GM19099 (cell line): ENCODE measurements around the gene HOXD12.

Experiments
- POLR2A ChIP-seq: IDR thresholded peaks from 3 replicates; pipeline ENCODE4 v1.6.1; 2011; ENCODE audit warnings: low read depth; ENCODE audit not compliant: insufficient read length; ENCODE audit errors: extremely low read depth

Gene HOXD12, protein sequence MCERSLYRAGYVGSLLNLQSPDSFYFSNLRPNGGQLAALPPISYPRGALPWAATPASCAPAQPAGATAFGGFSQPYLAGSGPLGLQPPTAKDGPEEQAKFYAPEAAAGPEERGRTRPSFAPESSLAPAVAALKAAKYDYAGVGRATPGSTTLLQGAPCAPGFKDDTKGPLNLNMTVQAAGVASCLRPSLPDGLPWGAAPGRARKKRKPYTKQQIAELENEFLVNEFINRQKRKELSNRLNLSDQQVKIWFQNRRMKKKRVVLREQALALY

DNA sequence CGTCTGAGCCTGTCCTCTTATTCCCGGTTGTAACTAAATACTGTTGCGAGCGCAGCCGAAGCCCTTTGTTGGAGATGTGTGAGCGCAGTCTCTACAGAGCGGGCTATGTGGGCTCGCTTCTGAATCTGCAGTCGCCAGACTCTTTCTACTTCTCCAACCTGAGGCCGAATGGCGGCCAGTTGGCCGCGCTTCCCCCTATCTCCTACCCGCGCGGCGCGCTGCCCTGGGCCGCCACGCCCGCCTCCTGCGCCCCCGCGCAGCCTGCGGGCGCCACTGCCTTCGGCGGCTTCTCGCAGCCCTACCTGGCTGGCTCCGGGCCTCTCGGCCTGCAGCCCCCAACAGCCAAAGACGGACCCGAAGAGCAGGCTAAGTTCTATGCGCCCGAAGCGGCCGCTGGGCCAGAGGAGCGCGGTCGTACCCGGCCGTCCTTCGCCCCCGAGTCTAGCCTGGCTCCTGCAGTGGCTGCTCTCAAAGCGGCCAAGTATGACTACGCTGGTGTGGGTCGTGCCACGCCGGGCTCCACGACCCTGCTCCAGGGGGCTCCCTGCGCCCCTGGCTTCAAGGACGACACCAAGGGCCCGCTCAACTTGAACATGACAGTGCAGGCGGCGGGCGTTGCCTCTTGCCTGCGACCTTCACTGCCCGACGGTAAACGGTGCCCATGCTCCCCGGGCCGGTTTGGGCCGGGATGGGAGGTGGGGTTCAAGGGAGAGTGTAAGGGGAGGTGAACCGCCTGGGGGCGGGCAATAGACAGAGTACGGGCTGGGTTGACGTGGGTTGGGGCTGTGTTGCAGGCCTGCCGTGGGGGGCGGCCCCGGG lies at the start of gene HOXD12:
Gene HOXD12, plus strand, starts transcription at position 68 of the 819 bp plus-strand sequence. Its CDS starts 7 bp downstream, at position 75.
- TF ChIP-seq POLR2A: no peak

DNA sequence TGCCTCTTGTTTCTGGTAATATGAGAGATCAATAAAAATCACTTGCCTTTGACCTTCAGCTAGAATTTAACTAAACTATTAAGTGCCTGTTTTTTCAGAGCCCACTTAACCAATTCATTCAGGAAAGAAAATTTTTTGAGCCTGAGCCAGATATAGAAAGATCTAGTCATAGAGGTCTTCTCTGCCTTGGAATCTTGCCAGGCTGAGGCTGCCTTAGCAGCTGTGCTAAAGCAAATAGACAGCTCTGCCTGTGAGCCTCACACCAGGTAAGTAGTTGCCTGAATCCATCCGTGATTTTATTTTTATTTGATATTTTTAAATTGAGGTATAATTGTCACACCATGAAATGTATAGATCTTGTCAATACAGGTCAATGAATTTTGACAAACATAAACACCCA lies 43.2 kb upstream of the HOXD12 start:
- no peak for TF ChIP-seq POLR2A

DNA sequence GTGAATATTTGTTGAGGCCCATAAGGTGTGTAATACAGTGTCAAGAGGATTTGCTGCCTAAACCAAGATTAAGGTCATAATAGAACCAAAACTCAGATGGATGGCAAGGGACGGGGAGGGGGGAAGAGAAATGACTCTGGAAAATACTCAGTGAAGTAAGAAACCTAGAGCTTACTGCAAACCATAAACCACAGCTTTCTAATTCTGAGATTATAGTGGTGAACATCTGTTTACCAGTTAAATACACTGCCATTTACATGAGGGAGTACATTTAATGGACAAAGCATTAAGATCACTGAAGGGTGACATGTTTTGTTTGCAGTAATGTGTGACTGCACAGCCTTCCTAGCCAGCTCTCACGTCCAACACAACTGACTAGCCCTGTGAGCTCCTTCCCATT lies 35.6 kb upstream of the HOXD12 start:
- no peak for TF ChIP-seq POLR2A

DNA sequence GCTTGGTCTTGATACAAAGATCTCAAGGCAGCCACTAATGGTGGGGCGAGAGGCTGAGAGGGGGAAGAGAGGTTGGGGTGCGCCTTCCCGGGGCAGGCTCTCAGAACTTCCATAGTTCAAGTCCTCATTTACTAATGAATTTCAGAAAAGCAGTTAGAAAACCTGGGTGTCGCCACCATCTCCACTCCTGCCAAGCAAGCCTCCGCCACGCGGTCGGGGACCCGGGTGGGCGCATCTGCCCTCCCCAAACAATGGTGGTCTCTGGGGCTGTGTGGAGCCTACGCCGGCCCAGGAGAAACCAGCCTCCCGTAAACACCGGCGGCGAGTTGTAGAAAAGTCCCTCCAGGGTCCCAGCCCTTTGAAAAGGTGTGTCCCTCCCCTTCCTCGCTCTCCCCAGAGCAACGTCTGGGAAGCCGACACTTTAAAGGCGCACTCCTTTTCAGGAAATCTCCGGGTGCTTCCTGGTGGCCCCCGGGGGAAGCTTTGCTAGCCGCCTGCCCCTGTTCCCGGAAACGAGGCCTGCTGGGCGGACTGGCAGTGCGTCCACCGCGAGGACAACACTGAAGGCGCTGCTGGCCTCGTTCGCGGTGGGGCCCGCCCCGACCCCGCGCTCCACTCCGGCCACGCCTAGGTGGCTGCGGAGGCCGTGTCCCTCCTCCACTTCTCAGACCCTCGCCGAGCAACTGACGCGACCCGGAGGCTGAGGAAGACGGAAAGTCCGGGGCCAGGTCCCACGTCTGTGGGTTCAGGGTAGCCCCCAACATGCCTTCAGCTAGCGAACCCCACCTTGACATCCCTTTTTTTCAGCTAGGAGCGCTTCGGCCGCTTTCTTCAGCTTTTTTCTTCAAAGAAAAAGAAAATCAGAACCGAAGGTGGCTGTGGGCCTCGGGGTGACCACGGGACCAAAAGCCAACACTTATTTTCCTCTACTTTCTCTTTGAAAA lies 32.7 kb upstream of the HOXD12 start:
- no peak for TF ChIP-seq POLR2A

DNA sequence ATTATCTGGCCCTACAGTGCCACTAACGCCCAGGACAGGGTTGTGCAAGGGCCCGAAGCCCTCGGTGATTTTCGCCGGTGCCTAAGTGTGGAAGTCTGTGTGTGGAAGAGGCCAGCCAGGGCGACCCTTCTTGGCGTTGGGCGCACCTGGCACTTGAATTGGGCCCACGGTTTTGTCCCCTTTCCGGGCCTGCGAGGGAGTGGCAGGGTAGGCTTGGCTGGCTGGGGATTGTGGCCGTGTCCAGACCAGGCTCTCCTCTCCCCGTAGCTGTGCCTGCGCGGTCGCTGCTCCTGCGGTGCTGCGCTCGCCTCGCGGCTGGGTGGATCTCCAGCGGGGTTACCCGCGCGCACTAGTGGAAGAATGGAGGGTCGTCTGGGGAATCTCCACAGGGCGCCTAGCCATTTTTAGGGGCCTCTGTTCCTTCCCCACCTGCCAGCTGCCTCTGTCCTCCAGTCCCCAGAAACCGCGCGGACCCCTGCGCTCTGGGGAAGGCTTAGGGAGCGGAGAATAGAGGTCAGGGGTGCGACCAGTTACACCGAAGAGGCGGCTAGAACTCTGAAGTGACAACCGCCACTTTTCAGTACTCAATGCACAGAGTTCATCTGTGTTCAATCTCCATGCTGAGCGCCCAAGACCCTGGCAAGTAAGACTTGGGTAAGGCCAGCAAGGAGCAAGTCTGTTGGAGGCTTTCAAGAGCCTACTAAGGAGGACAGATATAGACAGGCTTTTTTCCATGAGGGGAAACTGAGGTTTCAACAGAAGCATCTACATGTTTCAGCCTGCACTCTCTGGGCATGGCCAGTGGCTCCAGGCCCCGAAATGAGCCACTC lies 31.8 kb upstream of the HOXD12 start:
- no peak for TF ChIP-seq POLR2A

DNA sequence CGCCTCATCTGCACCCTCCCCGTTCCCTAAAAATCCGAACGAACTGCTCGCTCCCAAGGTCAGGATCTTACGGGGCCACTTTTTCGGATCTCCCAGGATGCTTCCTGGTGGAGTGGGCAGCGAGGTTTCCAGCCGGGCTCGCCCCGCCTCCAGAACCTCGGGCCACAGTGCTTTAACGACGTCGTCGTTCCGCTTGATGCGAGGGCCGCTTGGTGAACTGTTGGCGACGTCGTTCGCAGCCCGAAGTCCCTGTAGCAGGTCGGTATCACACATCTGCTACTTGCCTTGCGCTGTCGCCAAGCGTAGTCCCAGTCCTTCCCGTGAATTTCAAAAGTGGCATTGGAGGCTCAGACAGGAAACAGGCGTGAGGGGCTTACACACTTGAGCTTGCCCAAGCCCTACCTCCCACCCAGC lies 31.2 kb upstream of the HOXD12 start:
- no peak for TF ChIP-seq POLR2A

DNA sequence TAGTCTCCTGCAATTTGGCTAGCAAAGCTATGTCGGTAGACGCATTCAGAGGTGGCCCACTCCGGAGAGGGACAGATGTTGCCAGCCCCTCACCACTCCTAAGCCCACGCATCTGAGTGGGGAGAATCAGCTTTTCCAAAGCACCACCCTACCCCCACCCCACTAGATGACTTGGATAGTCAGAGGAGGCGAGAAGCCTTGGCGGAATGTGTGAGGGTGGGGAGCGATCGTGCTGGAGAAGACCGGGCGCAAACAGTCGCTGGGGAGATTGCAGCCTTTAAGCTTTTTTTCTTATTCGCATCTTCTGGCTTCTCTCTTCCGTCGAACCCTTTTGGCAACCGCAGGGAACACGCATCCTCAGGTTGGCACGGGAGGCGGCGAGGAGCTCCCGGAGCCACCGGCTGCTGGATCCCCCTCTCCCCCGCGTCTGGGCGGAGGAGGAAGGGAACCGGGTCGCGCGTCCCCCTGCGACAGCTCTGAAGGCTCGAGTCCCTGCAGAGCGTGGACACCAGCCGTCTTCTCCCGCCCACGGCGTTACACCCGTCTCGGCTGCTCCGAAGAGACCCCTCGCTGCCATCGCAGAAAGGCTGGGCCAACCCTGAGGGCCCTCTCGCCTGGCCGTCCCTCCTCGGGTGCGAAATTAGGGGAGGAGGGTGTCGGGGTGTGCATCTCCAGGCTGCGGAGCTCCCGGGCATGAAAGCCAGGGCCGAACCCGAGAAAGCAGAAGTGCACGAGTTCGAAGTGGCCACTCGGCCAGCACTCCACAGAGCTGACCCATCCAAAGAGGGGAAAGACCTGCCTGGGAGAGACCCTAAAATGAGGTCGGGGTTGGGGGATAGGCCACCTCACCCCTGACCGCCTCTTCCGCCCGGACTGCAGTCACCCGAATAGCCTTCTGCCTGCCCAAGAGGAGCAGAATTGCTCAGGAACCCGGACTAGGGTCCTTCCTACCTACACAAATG lies 28.0 kb upstream of the HOXD12 start:
- TF ChIP-seq POLR2A: no peak

DNA sequence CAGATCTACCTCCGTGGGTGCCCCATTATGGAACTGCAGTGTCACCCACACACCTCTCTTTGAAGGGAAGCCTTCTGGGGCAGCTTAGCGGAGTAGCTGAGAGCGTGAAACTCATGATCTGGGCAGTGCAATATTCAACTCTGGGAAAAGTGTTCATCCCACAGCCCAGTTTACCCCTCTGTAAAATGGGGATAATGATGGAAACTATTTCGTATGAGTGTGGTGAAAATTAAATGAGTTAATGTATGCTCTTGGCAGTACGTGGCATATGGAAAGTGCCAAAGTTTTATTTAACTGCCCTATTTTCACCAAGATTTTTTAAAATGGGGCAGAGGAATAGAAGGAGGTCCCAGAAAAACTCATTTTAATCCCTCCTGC lies 27.3 kb upstream of the HOXD12 start:
- TF ChIP-seq POLR2A: no peak

DNA sequence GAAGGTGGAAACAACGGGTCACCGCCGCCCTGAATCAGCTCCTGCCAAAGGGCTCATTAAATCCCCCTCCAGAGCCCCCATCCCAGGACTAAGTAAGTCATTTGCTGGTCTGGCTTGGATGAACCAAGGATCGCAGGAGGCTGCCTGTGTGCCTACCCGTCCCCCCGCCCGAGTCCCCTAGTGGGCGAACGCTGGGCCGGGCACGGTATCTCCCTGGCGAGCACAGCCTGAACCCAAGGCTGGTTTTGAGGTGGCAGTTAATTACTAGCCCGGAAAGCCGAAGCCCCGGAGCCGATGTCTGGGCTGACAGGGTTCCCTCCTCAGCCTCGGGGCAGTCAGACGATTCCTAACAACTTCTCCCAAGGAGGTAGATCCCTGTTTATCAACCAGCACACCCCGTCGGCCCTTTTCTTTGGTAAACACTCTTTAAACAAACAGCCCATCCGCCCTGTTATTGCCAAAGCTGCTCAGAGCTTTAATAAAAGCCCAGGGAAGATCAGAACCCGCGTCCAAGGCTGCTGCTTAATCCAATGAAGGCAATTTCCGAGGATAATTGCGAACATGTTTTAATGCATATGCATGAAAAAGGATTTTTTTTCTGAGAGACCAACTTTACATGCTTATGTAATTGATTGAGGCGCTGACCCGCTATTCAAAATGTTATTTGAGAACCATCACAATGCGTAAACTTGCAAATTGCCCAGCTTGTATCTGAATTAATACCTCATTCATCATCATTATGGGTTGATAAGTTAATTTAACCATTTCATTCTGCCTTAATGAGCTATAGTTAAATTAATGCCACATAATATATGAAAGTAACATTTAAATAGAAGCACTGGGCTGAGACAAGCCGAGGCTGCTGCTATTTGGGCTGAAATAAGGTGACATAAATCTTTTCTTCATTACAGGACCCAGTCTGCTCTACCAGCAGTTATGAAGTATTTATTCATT lies 26.4 kb upstream of the HOXD12 start:
- TF ChIP-seq POLR2A: no peak

DNA sequence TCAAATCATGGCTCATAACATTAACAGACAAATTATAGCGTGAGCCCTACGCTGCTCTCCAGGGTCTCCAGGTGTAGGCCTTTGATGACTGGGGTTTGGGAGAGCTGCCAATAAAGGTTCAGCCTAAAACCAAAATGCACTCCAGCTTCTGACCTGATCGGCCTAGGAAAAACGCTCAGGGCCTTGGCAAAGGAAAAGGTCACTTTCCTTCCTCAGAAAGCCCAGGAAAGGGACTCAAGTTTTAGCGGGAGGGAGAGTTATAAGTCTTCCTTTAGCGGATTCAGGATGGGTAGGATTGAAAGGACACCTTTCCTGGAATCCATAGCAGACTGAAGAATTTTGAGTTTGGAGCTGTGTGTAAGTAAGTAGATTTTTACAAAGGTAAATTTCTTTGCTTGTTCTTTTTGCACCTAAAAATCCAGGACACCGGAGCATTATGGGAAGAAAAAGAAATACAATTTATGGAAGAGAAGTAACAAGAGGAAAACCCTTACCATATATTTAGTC lies 24.6 kb upstream of the HOXD12 start:
- no peak for TF ChIP-seq POLR2A

DNA sequence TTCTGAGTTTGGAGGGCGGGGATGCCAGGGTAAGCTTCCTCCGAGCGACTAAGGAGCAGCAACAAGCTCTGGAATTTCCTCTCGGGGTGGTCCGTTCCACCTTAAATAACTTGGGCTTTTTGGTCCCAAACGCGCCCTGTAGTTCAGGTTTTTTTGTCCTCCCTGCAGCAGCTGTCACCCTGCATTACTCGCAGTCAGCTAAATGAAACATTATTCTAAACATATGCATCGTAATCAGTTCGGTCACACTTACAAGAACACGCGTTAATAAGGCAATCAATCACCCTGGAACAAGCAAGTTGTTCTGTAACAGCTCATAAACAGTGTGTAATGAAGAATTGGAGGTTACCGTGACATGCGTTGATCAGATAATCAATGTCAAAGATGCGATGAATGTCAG lies 24.1 kb upstream of the HOXD12 start:
- TF ChIP-seq POLR2A: no peak

DNA sequence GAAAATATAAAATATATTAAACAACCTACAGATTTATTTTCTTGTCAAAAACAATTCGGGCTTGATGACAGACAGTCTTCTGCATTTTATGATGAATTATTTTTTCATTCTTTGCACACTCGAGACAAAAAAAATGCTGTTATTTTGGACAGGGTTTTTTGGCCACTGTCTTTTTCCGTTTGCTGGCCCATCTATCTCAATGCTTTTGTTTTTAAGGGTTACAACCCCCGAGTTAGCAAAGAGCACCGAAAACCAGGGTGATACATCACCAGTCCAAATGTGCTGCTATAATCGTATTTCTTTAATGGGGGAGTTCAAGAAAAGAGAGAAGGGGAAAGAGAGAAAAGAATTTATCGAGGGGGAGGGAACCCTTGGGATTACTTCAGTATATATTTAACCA lies 23.5 kb upstream of the HOXD12 start:
- TF ChIP-seq POLR2A: no peak

DNA sequence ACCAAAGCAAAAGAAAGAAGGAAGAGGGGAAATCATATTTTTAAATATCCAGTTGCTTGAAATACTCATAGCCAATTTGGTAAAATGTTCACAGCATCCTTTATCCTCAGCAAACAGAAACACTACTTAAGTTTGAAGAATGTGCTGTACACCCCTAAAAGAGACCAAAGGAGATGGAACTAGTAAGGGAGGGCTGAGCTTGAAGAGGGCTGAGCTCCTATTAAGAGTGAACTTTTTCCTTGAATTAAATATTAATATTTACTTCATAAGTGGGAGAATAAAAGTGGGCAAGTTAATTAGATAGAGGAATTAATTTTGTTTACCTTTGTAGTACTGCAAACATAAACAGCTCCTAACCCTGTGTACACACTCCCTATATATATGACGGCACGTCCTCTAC lies 22.8 kb upstream of the HOXD12 start:
- no peak for TF ChIP-seq POLR2A
